Keratinocyte (primary cell): ENCODE measurements around the gene GM2A.

Experiments
- CTCF ChIP-seq, 3 experiments: IDR thresholded peaks in 1 of 3; conservative IDR thresholded peaks in 1 of 3; optimal IDR thresholded peaks in 1 of 3; 2 replicates in 2 of 3; 3 replicates in 1 of 3; pipeline versions ENCODE3 to v1.5.1; 2011; ENCODE audit warnings: low read length in 3 of 3, mild to moderate bottlenecking in 3 of 3, moderate library complexity in 2 of 3, control low read depth in 1 of 3, inconsistent platforms in 1 of 3; ENCODE audit not compliant: insufficient read depth in 2 of 3; ENCODE audit errors: extremely low read depth in 1 of 3
- EZH2 ChIP-seq: IDR thresholded peaks from one replicate; pipeline ENCODE4 v1.6.1; 2012; ENCODE audit warnings: inconsistent platforms, mild to moderate bottlenecking, low read length, moderate library complexity

GRCh38 chr5:151296974-151297373, 44.0 kb downstream of the GM2A start:
- no peak for TF ChIP-seq CTCF (optimal IDR thresholded peaks at IDR 0.05 in 1 of 3, IDR thresholded peaks at IDR 0.05 in 1 of 3, conservative IDR thresholded peaks at IDR 0.05 in 1 of 3; ENCODE audit: extremely low read depth in 1 of 3, insufficient read depth in 2 of 3, low read length in 3 of 3)
- no peak for TF ChIP-seq EZH2
